Activated CD8-positive, alpha-beta T cell treated with anti-CD3 and anti-CD28 coated beads for 36 hours (primary cell): ENCODE measurements around the gene STXBP4. TPM values are rescaled to one million over a fixed set of nuclear protein-coding genes. Genes with fewer than 3 reads are reported as not detected.

Experiments used
- ATAC-seq: fragments of 200-7000 bp; cut with Tn5 transposase; one replicate; pipeline ENCODE4 v1.10.0; 2021; ENCODE audit warnings: mild to moderate bottlenecking, moderate library complexity
- CTCF ChIA-PET: fragments of 350-600 bp; sonication (Branson Sonifier 250); formaldehyde crosslinking; loops from one replicate; lab custom pipeline; 2021; ENCODE audit warnings: antibody characterized with exemption; lab: Charles Lee
- POLR2A ChIA-PET: fragments of 350-600 bp; sonication (Branson Sonifier 250); formaldehyde crosslinking; loops from one replicate; lab custom pipeline; 2021; ENCODE audit warnings: antibody characterized with exemption; lab: Charles Lee
- DNase-seq: peaks from one replicate; pipeline ENCODE4 v3.0.0-alpha.2; 2020
- H3K27ac Mint-ChIP-seq: one replicate; pipeline ENCODE4 v1.8.0; 2021; ENCODE audit warnings: mild to moderate bottlenecking, mixed read lengths
- H3K27me3 Mint-ChIP-seq: one replicate; pipeline ENCODE4 v1.8.0; 2021; ENCODE audit warnings: mixed read lengths
- H3K36me3 Mint-ChIP-seq: one replicate; pipeline ENCODE4 v1.8.0; 2021; ENCODE audit warnings: low read depth, mixed read lengths
- H3K4me1 Mint-ChIP-seq: one replicate; pipeline ENCODE4 v1.8.0; 2021; ENCODE audit warnings: low read depth, mixed read lengths
- H3K4me3 Mint-ChIP-seq: one replicate; pipeline ENCODE4 v1.8.0; 2021; ENCODE audit warnings: mild to moderate bottlenecking, moderate library complexity, mixed read lengths
- H3K9me3 Mint-ChIP-seq: one replicate; pipeline ENCODE4 v1.8.0; 2021; ENCODE audit warnings: mixed read lengths
- intact Hi-C: fragments of 100-400 bp; cut with micrococcal nuclease; formaldehyde crosslinking; loops from one replicate; pipeline ENCODE4 v1.10.0; 2022
- total RNA-seq, 2 experiments: library from RNA; stranded (reverse); gene quantifications; one replicate each; pipeline ENCODE4 v1.2.3, GENCODE V29; 2021
- TF ChIP-seq, protein P1 (sequence below): fragments of 200-600 bp; IDR thresholded peaks from one replicate; pipeline ENCODE4 v1.8.0; 2022; ENCODE audit warnings: antibody characterized with exemption, mild to moderate bottlenecking

Gene STXBP4
- total RNA-seq, 2 experiments from 2014 or later = 4.8 to 6.4 TPM

DNA sequence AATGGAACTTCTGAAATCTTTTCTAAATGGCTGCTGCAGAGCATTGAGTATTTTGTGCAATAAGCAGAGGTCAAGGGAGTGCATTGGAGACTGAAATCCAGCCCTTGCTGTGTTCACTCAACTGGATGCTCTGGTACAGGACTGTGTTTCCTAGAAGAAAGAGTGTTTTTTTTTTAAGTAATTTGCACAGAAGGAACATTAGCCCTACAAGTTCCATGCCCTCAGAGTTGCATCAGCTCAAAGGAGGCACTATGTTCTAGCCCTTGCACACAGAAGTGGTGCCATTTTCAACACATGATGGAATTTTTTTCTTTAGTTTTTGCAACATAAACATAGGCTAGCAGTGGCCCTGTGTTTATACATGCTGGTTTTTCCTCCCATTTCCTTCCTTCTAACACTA is 152.1 kb downstream of the STXBP4 start:
- POLR2A ChIA-PET = interaction anchor here (0.7 kb wide), 1 partner anchor 655 kb away, joined by 3 read pairs; no protein-coding TSS in a partner anchor
- Mint-ChIP-seq H3K27me3 (no peaks in the 10 kb centered on the region), H3K36me3 (peaks cover 1% of the 10 kb centered on the region), H3K4me3 (no peak overlapping the region), H3K9me3 (no peaks in the 10 kb centered on the region), H3K4me1 (peaks cover 2% of the 10 kb centered on the region), H3K27ac (no peak overlapping the region)
- DNase-seq = no peak
- TF ChIP-seq, protein P1, sequence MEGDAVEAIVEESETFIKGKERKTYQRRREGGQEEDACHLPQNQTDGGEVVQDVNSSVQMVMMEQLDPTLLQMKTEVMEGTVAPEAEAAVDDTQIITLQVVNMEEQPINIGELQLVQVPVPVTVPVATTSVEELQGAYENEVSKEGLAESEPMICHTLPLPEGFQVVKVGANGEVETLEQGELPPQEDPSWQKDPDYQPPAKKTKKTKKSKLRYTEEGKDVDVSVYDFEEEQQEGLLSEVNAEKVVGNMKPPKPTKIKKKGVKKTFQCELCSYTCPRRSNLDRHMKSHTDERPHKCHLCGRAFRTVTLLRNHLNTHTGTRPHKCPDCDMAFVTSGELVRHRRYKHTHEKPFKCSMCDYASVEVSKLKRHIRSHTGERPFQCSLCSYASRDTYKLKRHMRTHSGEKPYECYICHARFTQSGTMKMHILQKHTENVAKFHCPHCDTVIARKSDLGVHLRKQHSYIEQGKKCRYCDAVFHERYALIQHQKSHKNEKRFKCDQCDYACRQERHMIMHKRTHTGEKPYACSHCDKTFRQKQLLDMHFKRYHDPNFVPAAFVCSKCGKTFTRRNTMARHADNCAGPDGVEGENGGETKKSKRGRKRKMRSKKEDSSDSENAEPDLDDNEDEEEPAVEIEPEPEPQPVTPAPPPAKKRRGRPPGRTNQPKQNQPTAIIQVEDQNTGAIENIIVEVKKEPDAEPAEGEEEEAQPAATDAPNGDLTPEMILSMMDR = no peak
- ATAC-seq = no peak
- intact Hi-C loops = no loop called here
- CTCF ChIA-PET = no interaction called here

DNA sequence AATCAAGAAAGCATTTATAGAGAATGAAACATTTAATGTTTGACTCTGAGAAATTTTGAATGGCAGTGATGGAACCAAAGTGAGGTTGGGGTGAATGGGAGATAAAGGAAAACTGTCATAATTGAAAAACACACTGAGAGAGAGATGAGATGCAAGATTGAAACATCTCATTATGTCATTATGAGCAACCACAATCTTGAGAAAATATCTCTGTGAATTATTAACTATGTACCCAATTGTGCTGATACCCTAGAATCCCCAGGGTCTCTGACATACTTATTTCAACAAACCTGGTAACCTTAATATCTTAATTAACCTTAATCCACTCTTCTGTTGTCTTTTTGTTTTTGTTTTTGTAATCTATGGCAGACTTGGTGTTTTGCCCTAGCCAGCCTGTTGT is 152.7 kb downstream of the STXBP4 start:
- intact Hi-C loops = no loop called here
- ChIA-PET CTCF (no interaction called here), POLR2A (interaction anchor here (0.7 kb wide), 1 partner anchor 656 kb away, joined by 3 read pairs; no protein-coding TSS in a partner anchor)
- H3K9me3 Mint-ChIP-seq = no peaks in the 10 kb centered on the region
- ATAC-seq (no peak), DNase-seq (no peak)
- H3K27ac Mint-ChIP-seq = no peak overlapping the region
- TF ChIP-seq, protein P1 = no peak
- peaks cover 1% of the 10 kb centered on the region for H3K4me1 Mint-ChIP-seq
- H3K27me3 Mint-ChIP-seq = no peaks in the 10 kb centered on the region
- H3K4me3 Mint-ChIP-seq = no peak overlapping the region
- peaks cover 1% of the 10 kb centered on the region for H3K36me3 Mint-ChIP-seq

DNA sequence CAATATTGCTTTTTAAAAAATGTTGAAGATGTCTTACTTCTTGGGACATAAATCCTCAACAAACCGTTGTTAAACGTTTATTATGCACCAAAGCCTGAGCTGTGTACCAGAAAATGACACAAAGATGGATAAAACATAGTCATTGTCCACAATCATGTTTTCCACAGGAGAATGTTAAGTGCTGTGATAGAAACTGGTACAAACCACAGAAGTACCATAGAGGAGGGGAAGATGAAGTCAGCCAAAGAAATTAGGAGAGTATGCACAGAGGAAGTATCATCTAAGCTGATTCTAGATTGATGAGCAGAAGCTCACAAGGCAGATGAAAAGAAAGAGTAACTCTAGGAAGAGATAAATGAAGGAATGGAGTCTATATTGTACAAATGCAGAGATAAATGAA is 153.5 kb downstream of the STXBP4 start:
- ATAC-seq (no peak), DNase-seq (no peak)
- CTCF ChIA-PET = no interaction called here
- intact Hi-C loops = no loop called here
- Mint-ChIP-seq H3K27ac (no peak overlapping the region), H3K4me1 (no peaks in the 10 kb centered on the region), H3K9me3 (no peaks in the 10 kb centered on the region), H3K36me3 (no peaks in the 10 kb centered on the region), H3K27me3 (no peaks in the 10 kb centered on the region), H3K4me3 (no peak overlapping the region)
- POLR2A ChIA-PET = no interaction called here
- TF ChIP-seq, protein P1 = no peak

DNA sequence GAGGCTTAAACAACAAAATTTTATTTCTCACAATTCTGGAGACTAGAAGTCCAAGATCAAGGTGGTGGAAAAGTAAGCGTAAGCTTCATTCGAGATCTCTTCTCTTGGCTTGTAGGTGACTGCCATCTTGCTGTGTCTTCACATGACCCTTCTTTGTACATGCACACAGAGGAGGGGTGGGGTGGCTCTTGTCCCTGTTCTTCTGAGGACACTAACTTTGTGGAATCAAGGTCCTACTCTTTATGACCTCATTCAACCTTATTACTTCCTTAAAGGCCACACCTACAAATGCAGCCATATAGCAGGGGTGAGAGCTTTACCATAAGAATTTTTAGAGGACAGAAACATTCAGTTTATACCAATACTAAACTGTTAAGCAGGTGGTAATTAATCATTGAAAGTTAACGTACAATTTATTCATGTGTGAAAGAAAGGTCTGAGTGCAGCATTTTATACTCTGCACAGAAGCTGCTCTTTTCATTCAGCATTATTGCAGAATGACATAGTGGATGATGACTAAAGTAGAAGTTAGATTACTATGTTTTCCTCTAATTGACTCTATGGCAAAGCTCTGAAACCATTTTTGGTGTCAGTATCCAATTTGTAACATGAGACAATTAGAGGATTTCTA is 156.3 kb downstream of the STXBP4 start:
- TF ChIP-seq, protein P1 = no peak
- H3K9me3 Mint-ChIP-seq = no peaks in the 10 kb centered on the region
- ChIA-PET POLR2A (no interaction called here), CTCF (no interaction called here)
- no peak overlapping the region for H3K27ac Mint-ChIP-seq
- intact Hi-C loops = no loop called here
- no peaks in the 10 kb centered on the region for H3K4me1 Mint-ChIP-seq
- DNase-seq (no peak), ATAC-seq (no peak)
- no peaks in the 10 kb centered on the region for H3K27me3 Mint-ChIP-seq
- H3K4me3 Mint-ChIP-seq = no peak overlapping the region
- H3K36me3 Mint-ChIP-seq = peaks cover 4% of the 10 kb centered on the region

DNA sequence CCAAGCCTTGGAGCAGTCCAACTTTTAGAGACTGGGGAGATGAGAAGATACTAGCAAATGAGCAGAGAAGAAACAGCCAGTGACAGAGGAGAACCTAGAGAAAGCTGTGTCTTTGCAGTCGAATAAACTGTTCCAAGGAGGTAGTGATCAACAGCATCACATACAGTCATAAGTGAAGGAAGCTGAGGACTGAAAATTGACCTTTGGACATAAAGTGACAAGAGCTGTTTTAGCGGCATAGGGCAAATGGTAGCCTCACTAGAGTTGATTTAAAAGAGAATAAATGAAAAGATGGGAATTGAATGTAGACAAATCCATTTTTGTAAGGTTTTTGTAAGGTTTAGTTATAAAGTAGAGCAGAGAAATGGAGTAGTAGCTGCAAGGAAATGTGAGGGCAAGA is 165.0 kb downstream of the STXBP4 start:
- ChIA-PET CTCF (interaction anchor here (0.9 kb wide), 1 partner anchor 140 kb away, joined by 3 read pairs; no protein-coding TSS in a partner anchor), POLR2A (no interaction called here)
- peaks cover 1% of the 10 kb centered on the region for H3K36me3 Mint-ChIP-seq
- no peak overlapping the region for H3K27ac Mint-ChIP-seq
- intact Hi-C loops = no loop called here
- no peaks in the 10 kb centered on the region for H3K27me3 Mint-ChIP-seq
- no peaks in the 10 kb centered on the region for H3K9me3 Mint-ChIP-seq
- H3K4me3 Mint-ChIP-seq = no peak overlapping the region
- no peak for ATAC-seq
- no peak for DNase-seq
- TF ChIP-seq, protein P1 = no peak
- no peaks in the 10 kb centered on the region for H3K4me1 Mint-ChIP-seq
